ENCODE results near the gene FBXL17. TPM values are rescaled to one million over a fixed set of nuclear protein-coding genes. Genes with fewer than 3 reads are reported as not detected.

Gene FBXL17
- total RNA-seq, 4 donors from 2014 or later, result 10.9 to 19.8 (median 15.0) TPM

GRCh38 chr5:108104448-108104847, 277.4 kb downstream of the FBXL17 start:
- no peak for ATAC-seq (ENCODE audit: low FRiP score)
- TF ChIP-seq CTCF (IDR thresholded peaks at IDR 0.05), result no peak
- no peak for DNase-seq (ENCODE audit: low spot score)

DNA sequence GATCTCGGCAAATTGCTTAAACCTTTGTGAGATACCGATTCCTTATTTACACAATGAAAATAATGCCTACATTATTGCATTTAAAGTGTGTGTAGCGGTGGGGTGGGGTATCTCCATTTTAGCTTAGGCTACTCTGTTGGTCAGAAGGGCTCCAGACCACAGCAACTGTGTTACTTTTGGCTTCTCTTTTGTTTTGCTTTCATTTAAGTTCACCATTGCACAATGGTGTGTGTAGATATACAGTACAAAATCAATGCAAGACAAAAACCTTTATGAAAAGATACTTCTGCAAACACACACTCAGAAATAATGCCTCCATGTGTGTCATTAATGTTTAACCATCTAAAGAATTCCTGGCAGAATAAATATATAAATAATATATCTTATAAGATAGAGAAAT, 279.4 kb downstream of the FBXL17 start:
- DNase-seq (ENCODE audit: low spot score) (no peak), ATAC-seq (ENCODE audit: low FRiP score) (no peak)
- TF ChIP-seq CTCF (IDR thresholded peaks at IDR 0.05), result no peak

GRCh38 chr5:108101821-108102220, 280.1 kb downstream of the FBXL17 start:
- no peak for ATAC-seq (ENCODE audit: low FRiP score)
- no peak for TF ChIP-seq CTCF (IDR thresholded peaks at IDR 0.05)
- DNase-seq (ENCODE audit: low spot score), result no peak

DNA sequence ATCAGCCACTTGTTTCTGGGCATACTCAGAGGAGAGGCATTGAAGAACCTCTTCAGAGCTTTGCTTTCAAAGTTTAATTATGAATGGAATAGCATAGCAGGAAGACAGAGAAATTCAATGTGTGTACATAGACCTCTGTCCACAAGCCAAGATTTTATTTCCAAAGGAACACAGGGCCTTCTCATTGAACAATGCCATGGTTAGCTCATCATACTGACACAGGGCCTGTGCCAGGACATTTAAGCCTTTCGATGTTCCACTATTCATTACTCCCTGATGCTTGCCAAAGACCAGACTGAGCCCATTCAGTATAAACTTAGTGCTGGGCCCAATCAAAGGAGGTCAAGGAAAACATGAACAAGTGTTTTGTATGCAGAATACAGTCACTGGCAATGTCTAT, 280.8 kb downstream of the FBXL17 start:
- TF ChIP-seq CTCF (IDR thresholded peaks at IDR 0.05), result no peak
- DNase-seq (ENCODE audit: low spot score), result no peak
- ATAC-seq (ENCODE audit: low FRiP score), result no peak

DNA sequence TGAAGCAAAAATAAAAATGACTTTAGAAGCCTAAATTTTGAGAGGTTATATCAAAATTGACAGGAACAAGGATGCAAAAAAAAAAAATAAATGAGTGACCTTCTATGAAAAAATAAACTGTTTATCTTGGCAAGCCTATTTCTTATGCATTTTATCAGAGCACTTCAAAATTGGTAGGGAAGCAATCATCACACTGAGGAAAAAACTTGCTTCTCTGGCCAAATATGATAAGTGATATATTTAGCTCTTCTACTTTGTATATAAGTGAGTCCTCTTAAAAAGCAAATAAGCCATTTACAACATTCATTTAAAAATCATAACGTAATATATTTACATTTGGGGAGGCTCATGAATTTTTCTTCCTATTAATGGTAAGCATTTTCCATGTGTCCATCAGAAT, 287.1 kb downstream of the FBXL17 start:
- DNase-seq (ENCODE audit: low spot score), result no peak
- no peak for ATAC-seq (ENCODE audit: low FRiP score)
- TF ChIP-seq CTCF (IDR thresholded peaks at IDR 0.05), result no peak

GRCh38 chr5:108093186-108093585, 288.7 kb downstream of the FBXL17 start:
- no peak for ATAC-seq (ENCODE audit: low FRiP score)
- no peak for DNase-seq (ENCODE audit: low spot score)
- TF ChIP-seq CTCF (IDR thresholded peaks at IDR 0.05), result no peak

DNA sequence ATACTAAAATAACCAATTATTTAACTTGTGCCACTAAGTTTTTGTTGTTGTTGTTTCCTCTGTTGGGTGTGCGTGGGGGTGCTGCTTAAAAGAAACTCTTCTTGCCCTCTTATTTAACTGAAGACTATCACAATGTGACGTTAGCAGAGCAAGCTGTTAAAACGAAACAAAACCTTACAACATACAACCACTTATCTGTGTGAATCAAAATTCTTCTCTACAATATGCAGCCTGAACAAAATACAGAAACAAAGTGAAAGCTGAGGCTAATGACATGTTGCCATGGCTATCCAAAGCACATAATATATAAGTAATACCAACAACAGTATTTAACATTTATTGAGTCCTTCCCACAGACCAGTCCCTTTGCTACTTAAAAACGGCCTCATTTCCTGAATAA, 291.0 kb downstream of the FBXL17 start:
- DNase-seq (ENCODE audit: low spot score), result no peak
- ATAC-seq (ENCODE audit: low FRiP score), result no peak
- no peak for TF ChIP-seq CTCF (IDR thresholded peaks at IDR 0.05)
